HG03108 (cell line): ENCODE data around the gene TNIK.
"Not testable (repeated sequence)": the region's sequence is repeated elsewhere in the genome, so short reads cannot be mapped to it uniquely, and the experiment has no call there.

Experiments
- ATAC-seq: cut with Tn5 transposase; IDR thresholded peaks from one replicate; pipeline ENCODE4 v1.9.1; 2021; ENCODE audit warnings: moderate library complexity; ENCODE audit not compliant: unreplicated experiment

Gene TNIK

DNA sequence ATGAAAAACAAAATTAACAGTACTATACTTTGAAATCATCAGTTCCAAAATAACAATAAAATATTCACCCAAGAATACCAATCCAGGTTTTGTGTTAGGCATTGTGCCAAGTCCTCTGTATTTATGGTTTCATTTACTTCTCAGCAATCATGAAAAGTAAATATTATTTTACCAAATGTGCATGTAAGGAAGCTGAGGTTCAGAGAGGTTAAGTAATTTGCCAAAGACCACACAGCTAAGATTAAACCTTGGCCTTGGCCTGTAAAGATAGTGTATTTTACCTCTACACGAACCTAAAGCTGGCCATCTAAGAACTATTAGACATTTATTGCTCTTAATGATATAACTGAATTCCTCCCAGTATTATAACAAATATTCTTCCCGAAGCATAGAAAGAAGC, 309.3 kb downstream of the TNIK start:
- ATAC-seq: no peak

DNA sequence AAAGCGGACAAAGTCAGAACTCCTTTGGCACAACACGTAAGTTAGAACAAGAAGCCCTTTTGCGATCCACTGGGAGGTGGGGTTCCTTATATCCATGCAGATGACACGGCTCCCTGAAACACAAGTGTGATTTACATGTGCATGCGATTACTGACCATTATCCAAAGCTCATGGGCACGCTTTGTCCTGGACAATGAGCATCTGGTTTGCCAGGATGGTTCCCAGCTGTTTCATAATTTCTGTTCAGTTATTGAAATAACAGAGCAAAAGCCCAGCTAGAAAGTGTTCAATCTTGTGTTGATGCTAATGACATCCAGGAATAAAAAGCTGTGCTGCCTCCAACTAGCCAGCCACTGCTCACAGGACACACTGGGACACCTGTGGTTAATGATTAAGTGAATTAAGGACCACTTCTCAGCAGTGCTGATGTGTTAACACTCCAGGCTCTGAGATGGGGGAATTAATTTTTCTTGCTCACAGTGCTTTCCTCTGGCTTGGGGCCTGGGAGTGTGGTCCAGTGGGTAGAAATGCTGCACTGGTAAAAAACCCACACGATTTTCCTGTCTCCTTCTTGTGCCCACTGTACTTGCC, 310.6 kb downstream of the TNIK start:
- no peak for ATAC-seq

DNA sequence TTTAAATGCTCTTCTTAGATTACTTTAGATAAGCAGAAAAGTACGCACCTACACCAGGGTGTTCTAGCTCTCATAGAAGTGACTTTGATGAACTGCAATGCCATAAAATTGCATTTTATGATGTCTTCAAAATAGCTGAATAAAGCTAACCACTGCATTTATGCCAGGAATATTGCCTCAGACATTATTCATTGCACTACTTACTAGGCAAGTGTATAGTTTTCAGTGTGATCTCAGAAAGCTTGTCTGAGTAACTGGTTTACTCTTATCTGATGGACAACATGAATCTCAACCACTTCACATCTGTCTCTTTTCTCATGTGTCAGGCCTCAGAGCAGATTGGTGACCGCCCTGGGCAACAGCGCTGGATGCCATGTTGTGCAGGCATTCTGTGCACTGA, 314.4 kb downstream of the TNIK start:
- ATAC-seq: no peak

DNA sequence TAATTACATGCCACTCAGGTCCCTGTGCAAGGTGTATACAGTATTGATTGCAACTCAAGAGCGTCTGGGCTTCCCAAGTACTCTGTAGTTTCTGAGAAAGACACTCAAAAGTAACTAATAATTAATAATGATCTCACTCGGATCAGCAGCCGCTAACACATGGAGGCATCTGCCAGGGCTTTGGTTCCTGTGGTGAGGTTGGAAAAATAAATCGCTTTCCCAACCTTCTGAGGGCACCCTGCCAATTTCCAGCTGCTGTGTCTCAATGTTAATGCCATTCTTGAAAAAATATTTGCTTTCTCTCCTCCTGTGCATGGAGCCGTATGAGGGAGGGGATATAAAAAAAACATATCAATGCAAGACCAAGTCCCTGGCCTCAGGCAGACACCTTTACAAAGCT, 317.2 kb downstream of the TNIK start:
- ATAC-seq: no peak

DNA sequence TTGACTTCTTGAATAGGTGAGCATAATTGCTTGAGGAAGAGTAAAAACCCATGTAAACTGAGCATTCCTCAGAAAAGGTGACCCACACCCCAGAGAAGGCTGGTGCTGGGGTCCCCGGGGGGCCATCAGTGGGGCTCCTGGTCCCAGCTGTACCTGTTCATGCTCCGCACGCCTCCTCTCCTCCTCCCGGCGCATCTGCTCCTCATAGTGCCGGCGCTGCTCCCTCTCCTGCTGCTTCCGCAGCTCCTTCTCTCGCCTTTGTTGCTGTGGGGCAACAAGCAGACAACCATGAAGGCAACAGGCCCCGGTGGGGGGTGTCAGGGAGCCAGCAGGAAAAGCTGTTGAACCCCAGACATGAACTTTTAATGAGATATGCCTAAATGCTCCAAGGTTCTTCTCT, 320.0 kb downstream of the TNIK start:
- ATAC-seq: no peak

DNA sequence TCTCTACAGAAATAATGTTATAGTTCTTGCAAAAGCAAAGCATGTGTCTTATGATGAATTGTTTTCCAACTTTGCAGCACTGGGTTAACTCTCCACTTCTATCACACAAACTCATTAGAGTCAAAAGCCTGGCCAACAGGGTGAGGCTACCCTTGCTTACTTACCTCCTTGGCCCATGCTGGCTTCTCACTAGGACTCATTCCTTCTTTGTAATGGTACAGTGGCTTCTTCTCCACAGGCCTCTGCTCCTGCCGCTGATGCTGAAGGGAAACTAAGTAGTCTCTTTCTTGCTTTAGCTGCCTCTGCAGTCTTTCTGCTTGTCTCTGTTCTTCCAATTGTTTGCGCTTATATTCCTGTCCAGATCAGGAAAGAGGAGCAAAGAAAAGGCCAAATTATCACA, 322.2 kb downstream of the TNIK start:
- ATAC-seq: no peak

DNA sequence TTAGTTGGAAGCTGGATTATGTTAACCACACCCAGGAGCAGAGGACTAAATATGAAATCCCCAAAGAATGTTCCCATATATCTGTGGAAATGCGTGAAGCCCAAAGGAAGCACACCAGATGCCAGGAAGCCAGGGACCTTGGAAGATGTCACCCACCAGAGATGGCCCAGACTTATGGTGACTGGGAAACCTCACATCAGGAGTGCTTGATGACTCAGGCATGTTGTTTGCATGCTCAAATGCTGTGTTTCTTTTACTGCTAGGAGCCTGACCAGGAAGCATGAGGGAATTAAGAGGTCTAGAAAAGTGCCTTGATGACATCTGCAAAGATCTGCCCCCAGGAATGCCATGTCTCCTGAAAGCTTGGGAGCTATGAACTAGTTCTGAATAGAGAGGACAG, 324.7 kb downstream of the TNIK start:
- ATAC-seq: no peak

DNA sequence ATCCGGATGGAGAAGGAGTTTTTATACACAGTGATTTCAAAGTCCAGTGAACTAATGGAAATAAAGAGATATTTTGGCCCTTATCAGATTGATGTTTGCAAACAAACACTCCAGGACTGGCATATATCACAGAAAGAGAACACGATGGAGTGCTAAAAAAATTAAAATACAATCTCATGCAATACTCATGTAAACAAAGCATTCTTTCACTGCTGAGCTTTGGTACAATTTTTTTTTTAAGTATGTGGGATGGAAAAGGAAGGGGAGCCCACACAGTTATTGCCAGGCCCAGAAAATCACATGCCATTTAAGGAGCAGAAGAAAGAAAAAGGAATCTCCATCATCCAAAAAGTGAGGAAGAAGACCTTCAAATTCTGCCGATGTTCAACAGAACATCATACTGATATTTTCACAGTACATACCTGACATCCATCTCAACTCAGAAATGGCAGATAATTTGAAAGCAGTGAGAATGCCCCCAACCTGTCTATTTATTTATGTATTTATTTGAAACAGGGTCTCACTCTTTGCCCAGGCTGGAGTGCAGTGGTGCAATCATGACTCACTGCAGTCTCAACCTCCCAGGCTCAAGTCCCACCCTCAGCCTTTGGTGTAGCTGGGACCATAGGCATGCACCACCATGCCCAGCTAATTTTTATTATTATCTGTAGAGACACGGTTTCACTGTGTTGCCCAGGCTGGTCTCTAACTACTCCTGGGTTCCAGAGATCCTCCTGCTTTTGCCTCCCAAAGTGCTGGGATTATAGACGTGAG, 326.2 kb downstream of the TNIK start:
- no peak for ATAC-seq

DNA sequence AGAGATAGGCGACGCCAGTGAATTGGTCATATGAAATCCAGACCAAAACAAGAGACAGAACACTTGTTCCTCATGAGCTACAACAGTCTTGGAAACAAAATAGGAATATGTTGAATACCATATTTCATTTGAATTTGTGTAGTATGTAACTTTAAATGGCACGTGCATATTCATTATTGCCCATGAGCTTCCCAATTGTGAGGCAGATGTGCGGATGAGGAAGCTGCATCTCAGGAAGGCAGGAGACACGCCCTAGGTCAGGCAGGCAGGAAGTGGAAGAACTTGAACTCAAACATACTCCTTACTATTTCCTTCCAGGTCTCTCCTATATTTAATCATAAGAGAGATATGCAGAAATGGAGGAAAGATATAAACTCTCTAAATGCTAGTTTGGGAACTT, 326.9 kb downstream of the TNIK start:
- no peak for ATAC-seq

DNA sequence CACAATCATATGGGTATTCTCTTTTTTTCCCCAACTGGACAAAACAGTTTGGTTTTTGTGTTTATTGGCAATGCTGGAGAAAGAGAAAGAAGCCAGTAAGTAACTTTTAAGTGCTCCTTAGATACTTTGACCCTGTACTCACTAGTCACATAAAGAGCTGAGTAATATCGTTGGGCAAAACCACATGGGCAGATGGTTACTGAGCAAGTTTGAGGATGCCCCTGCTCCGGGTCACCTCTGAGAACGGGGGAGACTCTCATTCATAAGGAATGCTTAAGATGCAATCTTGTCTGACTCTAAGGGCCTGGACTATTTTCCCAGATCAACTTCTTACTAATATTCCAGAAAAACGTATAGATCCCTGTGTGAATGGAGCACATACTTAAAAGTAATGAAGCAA, 327.3 kb downstream of the TNIK start:
- ATAC-seq: no peak

DNA sequence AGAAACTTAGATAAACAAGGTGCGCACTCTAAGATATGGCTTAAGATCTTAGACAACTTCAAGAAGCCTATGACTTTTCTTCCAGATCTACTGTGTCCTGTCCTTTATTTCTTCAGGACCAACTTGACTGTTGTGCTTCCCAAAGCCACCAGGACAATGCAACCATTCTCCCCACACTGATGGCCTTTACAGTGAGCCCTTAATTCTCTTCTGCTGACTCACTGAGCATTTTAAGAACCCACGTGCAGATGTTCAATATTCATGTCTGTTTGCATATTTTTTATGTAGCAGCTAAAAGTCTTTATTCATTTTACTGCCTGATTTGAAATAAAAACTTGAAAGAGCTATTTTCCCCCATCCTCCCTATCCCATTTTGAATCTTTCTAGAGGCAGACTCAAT, 330.4 kb downstream of the TNIK start:
- ATAC-seq: no peak

DNA sequence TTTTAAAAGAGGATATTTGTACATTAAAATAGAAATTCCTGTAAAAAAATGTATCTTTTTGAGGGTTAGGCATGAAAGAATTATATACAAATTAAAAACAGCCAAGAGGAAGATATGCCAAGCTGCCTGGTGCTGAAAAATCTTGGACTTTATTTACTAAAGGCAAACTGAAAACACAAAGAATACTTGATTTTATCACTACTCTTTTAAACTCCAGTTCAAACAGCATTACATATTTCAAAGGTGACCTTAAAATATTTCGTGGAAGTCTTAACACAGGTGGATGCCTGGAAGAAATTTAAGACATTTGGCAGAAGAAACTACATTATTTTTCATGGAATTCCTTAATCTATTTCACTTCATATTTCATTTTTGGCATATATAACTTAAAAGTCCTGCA, 332.6 kb downstream of the TNIK start:
- ATAC-seq: no peak

DNA sequence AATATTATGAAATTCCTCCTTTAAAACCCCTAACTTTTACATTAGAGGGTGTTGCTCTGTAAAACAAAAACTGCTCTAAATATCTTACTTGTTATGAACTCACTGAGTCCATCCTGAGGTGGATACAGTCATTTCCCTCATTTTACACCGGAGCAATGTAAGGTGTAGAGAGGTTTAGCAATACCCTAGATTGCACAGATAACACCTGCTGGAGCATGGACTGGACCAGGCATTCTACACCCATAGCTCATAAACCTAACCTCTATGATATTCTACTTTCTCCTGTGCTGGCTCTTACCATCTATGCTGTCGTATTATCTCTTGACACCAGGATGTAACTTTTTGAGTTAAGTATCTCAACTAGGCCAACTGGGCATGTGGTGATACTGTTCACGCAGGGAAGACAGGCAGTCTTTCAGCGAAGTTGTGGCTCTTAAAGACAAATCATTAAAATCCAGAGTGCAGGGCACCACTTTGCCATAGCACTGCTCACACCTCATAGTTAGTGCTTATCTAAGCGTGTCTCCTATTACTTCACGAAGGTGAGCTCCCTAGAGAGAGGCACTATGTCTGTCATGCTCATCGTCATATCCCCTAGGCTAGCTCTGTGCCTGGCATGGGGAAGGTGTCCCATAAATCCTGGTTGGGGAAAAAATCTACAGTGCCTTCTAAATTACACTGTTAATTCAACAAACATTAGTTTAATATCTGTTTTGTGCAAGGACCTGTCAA, 333.6 kb downstream of the TNIK start:
- ATAC-seq: no peak

DNA sequence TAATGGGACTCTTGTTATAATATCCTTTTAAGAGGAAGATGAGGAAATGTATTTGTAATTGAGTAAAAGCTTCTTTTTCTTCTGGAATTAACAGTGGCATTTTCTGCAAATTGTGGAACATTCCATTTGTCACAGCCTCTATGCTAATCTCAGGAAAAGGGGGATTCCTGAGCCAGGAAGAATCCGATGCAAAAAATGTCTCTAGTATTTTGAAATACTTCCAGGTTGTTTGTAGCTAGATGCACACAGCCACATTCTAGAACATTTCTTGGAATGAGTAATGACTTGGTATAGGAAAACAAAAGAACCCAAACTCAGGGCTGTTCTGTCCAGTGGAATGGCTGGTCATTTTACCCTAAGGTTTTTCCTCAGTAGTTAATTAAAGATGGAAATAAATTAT, 335.2 kb downstream of the TNIK start:
- ATAC-seq: no peak

DNA sequence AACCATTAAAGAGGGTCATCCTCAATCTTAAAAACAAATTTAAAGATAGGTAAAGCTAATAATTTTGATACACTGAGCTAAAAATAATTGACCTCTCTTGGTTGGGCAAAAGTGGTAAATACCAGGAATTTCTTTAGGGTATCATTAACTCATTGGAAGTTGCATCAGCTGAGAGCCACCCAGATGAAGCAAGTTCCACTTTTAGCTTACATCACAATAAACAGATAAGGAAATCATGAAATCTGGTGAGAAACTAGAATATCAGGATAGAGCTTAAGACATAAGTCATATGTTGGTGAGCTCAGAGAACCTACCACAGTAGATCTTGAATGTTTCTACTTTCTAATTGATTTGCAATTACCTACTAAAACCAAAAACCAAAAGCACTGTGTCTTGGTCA, 336.3 kb downstream of the TNIK start:
- no peak for ATAC-seq

DNA sequence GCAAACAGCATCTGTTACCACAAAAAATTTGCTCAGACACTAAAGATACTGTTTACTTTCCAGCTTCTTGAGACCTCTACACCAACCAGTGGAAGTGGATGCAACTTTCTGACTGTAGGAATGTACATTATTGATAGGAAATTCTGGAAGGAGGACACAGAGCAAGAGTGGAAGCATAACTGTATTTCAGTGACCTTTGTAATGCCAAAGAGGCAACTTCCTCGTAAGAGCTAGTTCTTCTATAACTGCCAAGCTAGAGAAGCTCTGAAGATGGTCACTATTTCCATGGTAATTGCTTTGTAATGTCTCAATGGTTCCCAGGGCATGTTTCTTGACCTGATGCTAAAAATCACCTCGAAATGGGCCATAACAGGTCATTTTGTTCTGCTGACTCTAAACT, 337.3 kb downstream of the TNIK start:
- no peak for ATAC-seq

DNA sequence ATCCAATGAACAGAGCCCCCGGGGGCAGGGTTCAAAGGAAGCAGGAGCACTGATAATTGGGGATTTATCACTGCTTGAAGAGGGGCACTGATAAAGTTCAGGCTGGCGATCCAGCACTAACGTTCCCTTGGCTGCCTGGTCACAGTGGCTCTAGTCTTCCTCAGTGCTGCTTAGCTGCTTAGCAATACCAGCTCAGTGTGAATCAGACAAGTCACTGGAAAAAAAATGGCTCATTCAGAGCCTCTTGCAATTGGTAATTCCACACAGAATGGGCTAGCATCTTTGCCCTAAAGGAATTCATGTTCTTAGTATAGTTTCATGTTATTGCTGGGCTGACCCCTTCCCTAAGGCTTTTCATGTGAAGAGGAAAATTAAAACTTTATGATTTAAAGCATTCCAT, 338.0 kb downstream of the TNIK start:
- ATAC-seq: no peak

DNA sequence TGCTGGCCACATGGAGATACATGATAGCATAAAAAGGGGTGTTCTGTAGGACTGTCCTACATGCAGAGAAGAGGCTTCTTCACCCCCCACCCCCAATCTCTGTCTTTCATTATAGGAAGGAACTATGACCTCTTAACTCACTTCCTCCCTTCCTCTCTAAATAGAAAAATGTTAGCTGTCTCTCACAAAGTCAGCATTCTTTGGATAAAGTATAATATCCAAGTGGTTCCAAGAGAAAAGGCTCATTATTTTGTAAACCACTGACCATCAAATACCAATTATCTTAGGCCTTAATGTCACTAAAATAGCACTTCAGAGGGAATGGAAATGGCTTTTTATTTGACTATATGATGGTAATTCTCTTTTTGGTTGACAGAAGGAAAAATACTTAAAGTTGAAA, 338.4 kb downstream of the TNIK start:
- ATAC-seq: no peak

DNA sequence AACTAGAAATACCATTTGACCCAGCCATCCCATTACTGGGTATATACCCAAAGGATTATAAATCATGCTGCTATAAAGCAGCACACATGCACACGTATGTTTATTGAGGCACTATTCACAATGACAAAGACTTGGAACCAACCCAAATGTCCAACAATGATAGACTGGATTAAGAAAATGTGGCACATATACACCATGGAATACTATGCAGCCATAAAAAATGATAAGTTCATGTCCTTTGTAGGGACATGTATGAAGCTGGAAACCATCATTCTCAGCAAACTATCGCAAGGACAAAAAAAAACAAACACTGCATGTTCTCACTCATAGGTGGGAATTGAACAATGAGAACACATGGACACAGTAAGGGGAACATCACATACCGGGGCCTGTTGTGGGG, 340.8 kb downstream of the TNIK start:
- ATAC-seq: not testable (repeated sequence)

DNA sequence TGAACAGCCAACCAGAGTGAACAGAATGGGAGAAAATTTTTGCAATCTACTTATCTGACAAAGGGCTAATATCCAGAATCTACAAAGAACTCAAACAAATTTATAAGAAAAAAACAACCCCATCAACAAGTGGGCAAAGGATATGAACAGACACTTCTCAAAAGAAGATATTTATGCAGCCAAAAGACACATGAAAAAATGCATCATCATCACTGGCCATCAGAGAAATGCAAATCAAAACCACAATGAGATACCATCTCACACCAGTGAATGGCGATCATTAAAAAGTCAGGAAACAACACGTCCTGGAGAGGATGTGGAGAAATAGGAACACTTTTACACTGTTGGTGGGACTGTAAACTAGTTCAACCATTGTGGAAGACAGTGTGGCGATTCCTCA, 341.2 kb downstream of the TNIK start:
- not testable (repeated sequence) for ATAC-seq

DNA sequence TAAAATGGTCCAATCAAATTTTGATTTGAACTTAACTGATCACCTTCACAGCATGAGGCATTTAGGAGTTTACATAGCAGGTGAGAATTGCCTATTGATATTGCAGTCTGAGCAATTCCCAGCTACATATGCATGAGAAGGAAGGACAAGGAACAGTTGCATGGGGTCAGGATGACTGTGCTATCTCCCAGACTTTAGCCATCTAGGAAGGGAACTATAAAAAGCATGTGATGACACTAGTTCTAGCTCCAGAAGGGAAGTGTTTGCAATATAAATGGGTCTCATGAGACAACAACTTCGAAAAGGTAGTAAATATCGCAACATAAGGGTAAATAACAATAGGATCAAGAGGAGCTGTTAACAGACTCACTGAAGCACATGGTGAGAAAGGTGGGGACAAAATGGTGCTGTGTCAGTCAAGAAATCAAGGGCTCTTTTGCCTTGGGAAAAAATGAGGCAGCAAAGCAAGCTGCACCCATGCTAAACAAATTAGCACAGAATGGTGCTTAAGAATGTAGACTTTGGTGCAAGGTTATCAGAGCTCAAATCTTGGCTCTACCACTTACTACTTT, 343.3 kb downstream of the TNIK start:
- ATAC-seq: no peak

DNA sequence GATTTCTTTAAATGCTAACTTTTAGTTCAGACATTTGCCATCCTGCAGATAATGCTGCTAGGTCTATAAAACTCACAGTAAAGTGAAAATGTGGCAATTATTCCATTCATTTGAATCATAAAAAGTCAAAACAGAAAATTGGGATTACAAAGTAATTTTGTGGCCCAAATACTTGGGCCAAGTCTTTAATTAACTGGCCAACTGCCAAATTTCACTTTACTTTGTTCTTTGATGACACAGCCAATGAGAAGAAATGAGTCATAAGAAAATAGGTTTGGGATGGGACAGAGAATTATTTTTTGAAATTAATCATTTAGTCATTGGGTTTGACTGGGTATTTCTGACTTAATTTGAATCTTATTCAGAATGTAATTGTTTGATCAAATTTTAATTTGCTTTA, 343.8 kb downstream of the TNIK start:
- no peak for ATAC-seq
